Tibial artery (tissue), 4 donors: ENCODE measurements around the gene HDAC6.

Experiments
- DNase-seq, 2 donors: peaks; one replicate each; pipeline ENCODE4 v3.0.0-alpha.2; 2019
- H3K27ac ChIP-seq, 2 donors: fragments of 200-600 bp; sonication (generic) in 1 of 2; 1 replicate in 1 of 2; 2 replicates in 1 of 2; pipeline ENCODE4 v1.5.1; 2018 to 2019; ENCODE audit warnings: mild to moderate bottlenecking in 1 of 2
- H3K27me3 ChIP-seq, 2 donors: fragments of 200-600 bp; sonication (generic) in 1 of 2; one replicate each; pipeline versions ENCODE4 v1.5.1 to v1.6.0; 2016 to 2019
- H3K36me3 ChIP-seq, 3 donors: fragments of 200-600 bp; sonication (generic) in 2 of 3; one replicate each; pipeline ENCODE4 v1.5.1; 2016 to 2019; ENCODE audit warnings: mild to moderate bottlenecking in 2 of 3
- H3K4me1 ChIP-seq, 4 donors: fragments of 200-600 bp; sonication (generic) in 2 of 4; 1 replicate in 3 of 4; 2 replicates in 1 of 4; pipeline ENCODE4 v1.5.1; 2016 to 2019
- H3K4me3 ChIP-seq, 2 donors: fragments of 200-600 bp; sonication (generic) in 1 of 2; 1 replicate in 1 of 2; 2 replicates in 1 of 2; pipeline ENCODE4 v1.5.1; 2018 to 2019; ENCODE audit warnings: mild to moderate bottlenecking in 2 of 2
- H3K9me3 ChIP-seq, 3 donors: fragments of 200-600 bp; sonication (generic) in 1 of 3; one replicate each; pipeline ENCODE4 v1.5.1; 2016 to 2019
- intact Hi-C: fragments of 100-400 bp; cut with DNase I; formaldehyde crosslinking; loops from one replicate; pipeline ENCODE4 v1.15.0; 2023; ENCODE audit warnings: low total_unique reads
- TF ChIP-seq, protein P1 (sequence below), 2 experiments: fragments of 200-600 bp in 1 of 2; fragments of 450-650 bp in 1 of 2; IDR thresholded peaks; one replicate each; pipeline ENCODE4 v1.5.1; 2017 to 2019; ENCODE audit warnings: antibody characterized with exemption in 2 of 2, mild to moderate bottlenecking in 1 of 2, moderate library complexity in 1 of 2

HDAC6 gene

DNA sequence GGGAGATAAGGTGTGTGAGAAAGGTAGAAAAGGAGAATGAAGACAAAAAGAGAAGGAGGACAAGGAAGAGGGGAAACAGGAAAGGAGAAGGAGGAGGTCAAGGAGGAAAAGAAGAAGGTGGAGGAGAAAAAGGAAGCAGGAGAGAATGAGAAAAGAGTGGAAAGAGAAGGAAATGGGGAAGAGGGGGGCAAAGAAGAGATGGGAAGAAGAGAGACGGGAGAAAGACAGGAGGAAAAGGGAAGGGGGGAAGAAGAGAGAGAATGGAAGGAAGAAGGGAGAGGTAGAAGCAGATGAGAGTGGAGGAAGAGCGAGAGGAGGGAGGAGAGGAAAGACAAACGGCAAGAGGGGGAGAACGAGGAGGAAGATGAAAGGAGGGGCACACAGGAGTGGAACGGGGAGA, 11.4 kb upstream of the HDAC6 start:
- TF ChIP-seq, protein P1, sequence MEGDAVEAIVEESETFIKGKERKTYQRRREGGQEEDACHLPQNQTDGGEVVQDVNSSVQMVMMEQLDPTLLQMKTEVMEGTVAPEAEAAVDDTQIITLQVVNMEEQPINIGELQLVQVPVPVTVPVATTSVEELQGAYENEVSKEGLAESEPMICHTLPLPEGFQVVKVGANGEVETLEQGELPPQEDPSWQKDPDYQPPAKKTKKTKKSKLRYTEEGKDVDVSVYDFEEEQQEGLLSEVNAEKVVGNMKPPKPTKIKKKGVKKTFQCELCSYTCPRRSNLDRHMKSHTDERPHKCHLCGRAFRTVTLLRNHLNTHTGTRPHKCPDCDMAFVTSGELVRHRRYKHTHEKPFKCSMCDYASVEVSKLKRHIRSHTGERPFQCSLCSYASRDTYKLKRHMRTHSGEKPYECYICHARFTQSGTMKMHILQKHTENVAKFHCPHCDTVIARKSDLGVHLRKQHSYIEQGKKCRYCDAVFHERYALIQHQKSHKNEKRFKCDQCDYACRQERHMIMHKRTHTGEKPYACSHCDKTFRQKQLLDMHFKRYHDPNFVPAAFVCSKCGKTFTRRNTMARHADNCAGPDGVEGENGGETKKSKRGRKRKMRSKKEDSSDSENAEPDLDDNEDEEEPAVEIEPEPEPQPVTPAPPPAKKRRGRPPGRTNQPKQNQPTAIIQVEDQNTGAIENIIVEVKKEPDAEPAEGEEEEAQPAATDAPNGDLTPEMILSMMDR (IDR thresholded peaks at IDR 0.05), result no peak
- DNase-seq, result no peak
- intact Hi-C loops, result no loop called here

DNA sequence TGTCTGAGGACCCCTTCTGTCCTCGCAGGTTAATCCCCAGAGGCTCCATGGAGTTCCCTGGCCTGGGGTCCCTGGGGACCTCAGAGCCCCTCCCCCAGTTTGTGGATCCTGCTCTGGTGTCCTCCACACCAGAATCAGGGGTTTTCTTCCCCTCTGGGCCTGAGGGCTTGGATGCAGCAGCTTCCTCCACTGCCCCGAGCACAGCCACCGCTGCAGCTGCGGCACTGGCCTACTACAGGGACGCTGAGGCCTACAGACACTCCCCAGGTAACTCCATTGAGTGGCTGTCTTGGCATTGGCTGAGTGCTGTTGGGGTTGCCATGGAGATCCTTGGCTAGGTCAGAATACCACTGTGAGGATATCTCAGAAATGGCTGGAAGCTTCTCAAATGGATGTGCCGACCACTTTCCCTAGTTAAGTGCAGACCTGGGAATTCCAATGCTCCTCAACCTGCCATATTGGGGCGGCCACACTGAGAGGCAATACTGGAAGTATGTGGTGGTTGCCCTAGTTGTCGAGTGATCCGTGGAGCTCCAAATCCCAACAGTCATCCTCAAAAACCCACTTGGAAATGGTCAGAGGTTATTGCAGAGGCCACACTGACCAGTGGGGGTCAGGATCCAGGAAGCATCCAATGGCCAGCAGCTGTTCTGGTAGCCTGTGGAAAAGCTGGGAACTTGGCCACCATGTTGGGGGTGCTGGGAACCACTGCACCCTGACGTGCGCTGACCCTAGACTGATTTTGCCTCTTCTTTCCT, 10.6 kb upstream of the HDAC6 start:
- Histone ChIP-seq H3K4me3 (no peak overlapping the region), H3K27me3 (peaks cover 0 to 2% of the 10 kb centered on the region in 2 donors), H3K4me1 (no peaks in the 10 kb centered on the region), H3K9me3 (no peaks in the 10 kb centered on the region), H3K36me3 (no peaks in the 10 kb centered on the region), H3K27ac (no peak overlapping the region)
- TF ChIP-seq, protein P1 (IDR thresholded peaks at IDR 0.05), result no peak
- intact Hi-C loops, result no loop called here
- no peak for DNase-seq

More for the DNA sequence above, 11.4 kb upstream of the HDAC6 start:
- Histone ChIP-seq H3K27me3 (peaks cover 0 to 2% of the 10 kb centered on the region in 2 donors), H3K9me3 (no peaks in the 10 kb centered on the region), H3K27ac (no peak overlapping the region), H3K36me3 (no peaks in the 10 kb centered on the region), H3K4me3 (no peak overlapping the region), H3K4me1 (no peaks in the 10 kb centered on the region)

DNA sequence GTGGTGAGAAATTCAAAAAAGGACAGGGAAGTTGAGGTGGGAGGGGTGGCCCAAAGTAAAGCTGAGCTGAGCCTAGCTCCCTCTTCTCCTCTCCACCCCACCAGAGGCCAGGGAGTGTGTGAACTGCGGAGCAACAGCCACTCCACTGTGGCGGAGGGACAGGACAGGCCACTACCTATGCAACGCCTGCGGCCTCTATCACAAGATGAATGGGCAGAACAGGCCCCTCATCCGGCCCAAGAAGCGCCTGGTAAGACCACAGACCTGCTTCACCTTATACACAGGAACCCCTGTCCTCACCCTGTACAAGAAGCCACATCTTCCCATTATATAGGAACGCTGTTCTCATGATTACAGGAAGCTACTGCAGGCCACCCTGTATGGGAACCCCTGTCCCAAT, 9.6 kb upstream of the HDAC6 start:
- DNase-seq, result no peak
- Histone ChIP-seq H3K9me3 (no peaks in the 10 kb centered on the region), H3K27ac (no peak overlapping the region), H3K36me3 (no peaks in the 10 kb centered on the region), H3K4me3 (no peak overlapping the region), H3K27me3 (no peaks in the 10 kb centered on the region), H3K4me1 (no peaks in the 10 kb centered on the region)
- TF ChIP-seq, protein P1 (IDR thresholded peaks at IDR 0.05), result no peak
- intact Hi-C loops, result no loop called here

DNA sequence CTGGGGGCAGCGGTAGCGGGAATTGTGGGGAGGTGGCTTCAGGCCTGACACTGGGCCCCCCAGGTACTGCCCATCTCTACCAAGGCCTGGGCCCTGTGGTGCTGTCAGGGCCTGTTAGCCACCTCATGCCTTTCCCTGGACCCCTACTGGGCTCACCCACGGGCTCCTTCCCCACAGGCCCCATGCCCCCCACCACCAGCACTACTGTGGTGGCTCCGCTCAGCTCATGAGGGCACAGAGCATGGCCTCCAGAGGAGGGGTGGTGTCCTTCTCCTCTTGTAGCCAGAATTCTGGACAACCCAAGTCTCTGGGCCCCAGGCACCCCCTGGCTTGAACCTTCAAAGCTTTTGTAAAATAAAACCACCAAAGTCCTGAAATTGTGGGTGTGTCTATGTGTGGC, 7.9 kb upstream of the HDAC6 start:
- Histone ChIP-seq H3K27ac (no peak overlapping the region), H3K4me1 (no peaks in the 10 kb centered on the region), H3K36me3 (no peaks in the 10 kb centered on the region), H3K4me3 (no peak overlapping the region), H3K27me3 (no peaks in the 10 kb centered on the region), H3K9me3 (no peaks in the 10 kb centered on the region)
- intact Hi-C loops, result no loop called here
- DNase-seq, result no peak
- TF ChIP-seq, protein P1 (IDR thresholded peaks at IDR 0.05), result no peak

DNA sequence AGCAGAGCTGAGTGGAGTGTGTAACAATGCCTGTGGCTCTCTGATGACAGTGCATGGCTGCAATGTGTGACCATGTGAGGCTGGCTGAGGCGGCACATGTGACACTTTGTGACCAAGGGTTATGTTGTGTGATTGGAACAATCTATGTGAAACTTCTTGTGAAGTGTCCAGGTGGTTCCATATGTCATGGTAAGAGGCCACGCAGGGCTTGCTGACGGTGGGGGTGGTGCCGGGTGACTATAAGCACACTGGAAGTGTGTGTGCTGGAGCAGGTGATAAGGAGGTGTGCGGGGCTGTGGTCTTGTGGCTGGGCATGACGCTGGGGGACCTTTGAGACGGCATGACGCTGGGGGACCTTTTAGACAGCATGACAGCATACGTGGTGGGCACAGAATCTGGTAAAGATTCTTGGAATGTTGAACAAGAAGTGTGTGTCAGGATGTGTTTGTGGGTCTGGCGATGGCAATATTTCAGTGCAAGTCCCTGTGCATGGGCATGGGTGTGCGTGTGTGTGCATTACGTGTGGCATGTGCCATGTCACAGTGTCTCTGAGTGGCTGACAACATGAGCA, 7.4 kb upstream of the HDAC6 start:
- TF ChIP-seq, protein P1 (IDR thresholded peaks at IDR 0.05), result no peak

More for the DNA sequence above, 7.4 kb upstream of the HDAC6 start:
- Histone ChIP-seq H3K4me3 (no peak overlapping the region), H3K27ac (no peak overlapping the region), H3K27me3 (no peaks in the 10 kb centered on the region), H3K36me3 (no peaks in the 10 kb centered on the region), H3K4me1 (no peaks in the 10 kb centered on the region), H3K9me3 (no peaks in the 10 kb centered on the region)
- no peak for DNase-seq
- intact Hi-C loops, result no loop called here
